T-helper 1 cell (primary cell): Measurements from ENCODE around the gene EFHB.
"Not testable (repeated sequence)": the region's sequence is repeated elsewhere in the genome, so short reads cannot be mapped to it uniquely, and the experiment has no call there.

Source experiments
- DNase-seq, 5 donors: peaks; one replicate each; pipeline ENCODE4 v3.0.0-alpha.2; 2012 to 2020
- total RNA-seq, 4 donors: gene quantifications; one replicate each; lab custom pipeline; 2026; lab: John Stamatoyannopoulos, UW

EFHB gene
- total RNA-seq, result 0.27 to 1.2 (median 0.77) reads per million in 4 donors

DNA sequence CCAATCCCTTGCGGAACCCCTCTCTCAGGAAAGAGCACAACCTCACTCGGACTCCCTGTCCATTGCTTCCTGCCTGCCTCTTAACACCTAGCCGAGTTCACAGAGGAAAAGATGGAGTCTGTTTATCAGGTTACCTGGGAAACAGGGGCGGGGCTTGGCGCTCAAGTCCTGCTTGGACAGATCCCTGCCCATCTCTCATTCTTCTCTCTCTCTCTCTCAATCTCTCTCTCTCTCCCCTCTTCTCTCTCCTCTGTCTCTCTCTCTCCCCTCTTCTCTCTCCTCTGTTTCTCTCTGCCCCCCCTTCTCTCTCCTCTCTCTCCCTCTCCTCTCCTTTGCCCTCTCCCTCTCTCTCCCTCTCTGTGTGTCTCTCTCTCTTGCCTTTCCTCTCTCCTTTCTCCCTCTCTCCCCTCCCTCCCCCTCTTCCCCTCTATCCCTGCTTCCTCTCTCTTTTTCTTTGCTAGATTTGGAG is at the start of gene EFHB:
Gene EFHB, minus strand, starts transcription at position 120 of the 469 bp plus-strand sequence. CDS start 199 bp downstream, outside the sequence.
- DNase-seq, result no peak

GRCh38 chr3:19972054-19972453 is 38.0 kb upstream of the EFHB start:
- no peak for DNase-seq

GRCh38 chr3:19970327-19970726 is 36.3 kb upstream of the EFHB start:
- DNase-seq, result no peak

DNA sequence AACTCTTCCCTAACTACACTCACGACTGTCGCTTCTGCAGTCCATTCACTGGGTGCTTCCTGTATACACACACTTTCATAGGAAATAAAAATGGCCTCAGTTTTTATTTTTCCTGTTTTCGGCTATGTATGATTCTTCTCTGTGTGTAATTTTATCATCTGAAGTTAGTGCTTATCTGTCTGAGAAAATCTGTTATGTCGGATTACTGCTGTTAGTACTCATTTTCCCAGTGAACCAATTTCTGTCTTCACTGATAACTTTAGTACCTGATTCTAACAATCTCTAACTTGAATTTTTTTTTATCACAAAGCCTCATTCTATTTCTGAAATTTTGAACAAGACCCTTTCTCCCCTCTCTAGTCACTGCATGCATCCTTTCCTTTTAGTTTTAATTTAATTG is 33.8 kb upstream of the EFHB start:
- no peak for DNase-seq

DNA sequence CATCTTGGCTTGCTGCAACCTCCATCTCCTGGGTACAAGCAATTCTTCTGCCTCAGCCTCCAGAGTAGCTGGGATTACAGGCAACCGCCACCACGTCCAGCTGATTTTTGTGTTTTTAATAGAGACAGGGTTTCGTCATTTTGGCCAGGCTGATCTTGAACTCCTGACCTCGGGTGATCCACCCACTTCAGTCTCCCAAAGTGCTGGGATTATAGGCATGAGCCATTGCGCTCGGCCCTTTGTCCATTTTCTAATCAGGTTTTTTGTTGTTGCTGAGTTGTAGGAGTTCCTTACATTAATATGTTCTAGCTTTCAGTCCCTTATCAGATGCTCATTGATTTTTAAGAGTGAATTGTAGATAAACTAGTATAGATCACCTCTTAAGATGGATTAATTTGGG is 33.2 kb upstream of the EFHB start:
- no peak for DNase-seq

GRCh38 chr3:19961960-19962359 is 27.9 kb upstream of the EFHB start:
- DNase-seq, result no peak

DNA sequence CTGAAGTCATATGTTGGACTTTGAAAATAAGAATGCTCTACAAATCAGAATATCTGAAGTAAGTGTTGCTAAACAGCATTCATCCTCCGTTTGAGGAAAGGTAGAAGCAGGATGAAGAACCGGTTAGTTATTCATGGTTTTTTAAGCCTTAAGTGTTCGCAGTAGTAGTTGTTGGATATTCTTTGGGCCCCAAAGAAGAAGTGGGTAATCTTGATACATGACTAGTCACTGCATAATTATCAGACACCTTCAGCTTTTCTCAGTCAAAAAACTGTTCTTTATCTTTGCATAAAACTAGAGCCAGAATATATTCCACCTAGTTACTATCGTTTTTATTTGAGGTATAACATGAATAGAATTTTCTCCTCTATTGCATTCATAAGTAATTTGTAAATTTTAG is 26.7 kb upstream of the EFHB start:
- no peak for DNase-seq

DNA sequence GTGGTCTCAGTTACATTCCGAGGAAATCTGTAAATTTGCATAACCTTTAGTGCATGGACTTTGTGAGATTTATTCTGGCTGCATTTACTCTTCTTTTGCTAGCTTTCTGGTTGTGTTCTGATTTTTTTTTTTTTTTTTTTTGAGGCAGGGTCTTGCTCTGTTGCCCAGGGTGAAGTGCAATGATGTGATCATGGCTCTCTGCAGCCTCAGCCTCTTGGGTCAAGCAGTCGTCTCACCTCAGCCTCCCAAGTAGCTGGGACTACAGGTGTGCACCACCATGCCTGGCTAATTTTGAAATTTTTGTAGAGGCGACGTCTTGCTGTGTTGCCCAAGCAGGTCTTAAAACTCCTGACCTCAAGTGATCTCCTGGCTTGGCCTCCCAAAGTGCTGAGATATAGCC is 25.5 kb upstream of the EFHB start:
- no peak for DNase-seq

DNA sequence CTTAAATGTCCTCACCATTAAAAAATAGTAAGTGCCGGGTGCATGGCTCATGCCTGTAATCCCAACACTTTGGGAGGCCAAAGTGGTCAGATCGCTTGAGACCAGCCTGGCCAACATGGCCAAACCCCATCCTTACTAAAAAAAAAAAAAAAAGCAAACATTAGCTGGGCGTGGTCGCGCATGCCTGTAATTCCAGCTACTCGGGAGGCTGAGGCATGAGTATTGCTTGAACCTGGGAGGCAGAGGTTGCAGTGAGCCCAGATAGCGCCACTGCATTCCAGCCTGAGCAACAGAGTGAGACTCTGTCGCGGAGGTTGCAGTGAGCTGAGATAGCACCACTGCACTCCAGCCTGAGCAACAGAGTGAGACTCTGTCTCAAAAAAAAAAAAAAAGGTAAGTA is 23.3 kb upstream of the EFHB start:
- not testable (repeated sequence) for DNase-seq

DNA sequence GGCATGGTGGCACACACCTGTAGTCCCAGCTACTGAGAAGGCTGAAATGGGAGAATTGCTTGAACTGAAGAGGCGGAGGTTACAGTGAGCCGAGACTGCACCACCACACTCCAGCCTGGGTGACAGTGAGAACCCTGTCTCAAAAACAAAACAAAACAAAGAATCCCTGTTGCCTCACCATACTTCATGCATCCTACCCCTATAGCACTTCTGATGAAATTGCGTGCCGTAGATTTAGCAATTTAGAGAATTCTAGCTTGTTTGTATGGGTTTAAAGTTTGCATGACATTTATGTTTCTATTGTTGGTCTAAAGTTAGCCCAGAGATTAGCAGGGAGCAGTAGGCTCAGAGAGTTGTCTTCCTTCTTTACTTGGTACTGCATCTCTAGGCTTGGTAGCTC is 20.7 kb upstream of the EFHB start:
- no peak for DNase-seq

DNA sequence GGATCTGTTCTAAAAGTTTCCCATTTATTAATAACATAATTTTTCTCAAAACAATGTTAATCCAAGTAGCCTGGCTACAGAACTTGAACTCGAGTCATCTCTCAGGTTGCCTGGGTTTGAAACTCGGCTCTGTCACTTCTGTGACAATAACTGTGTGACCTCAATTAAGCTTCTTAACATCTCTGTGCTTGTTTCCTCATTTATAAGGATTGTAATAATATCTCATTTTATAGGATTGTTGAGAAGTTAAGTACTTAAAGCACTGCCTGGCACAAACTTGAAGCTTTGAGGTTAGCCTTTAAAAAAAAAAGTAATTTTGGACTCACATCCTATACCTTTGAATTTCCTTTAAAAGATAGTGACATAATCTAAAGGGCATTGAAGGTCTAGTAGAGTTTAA is 16.3 kb upstream of the EFHB start:
- DNase-seq, result no peak

DNA sequence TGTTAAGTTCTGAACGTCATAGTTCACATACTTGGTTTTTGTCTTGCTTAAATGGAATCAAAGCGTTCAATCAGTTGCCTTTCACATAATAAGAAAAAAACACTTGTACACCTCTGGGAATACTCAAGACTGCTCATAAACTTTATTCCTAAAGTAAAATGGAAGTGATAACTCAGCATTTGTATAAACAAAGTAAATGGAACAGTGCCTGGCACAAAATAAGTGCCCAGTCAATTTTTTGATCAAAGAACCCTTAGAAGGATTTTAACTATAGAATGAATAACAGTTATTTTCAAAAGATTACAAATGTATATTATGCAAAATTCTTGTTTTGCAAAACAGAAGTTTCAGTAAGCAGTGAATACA is 14.2 kb upstream of the EFHB start:
- DNase-seq, result no peak

DNA sequence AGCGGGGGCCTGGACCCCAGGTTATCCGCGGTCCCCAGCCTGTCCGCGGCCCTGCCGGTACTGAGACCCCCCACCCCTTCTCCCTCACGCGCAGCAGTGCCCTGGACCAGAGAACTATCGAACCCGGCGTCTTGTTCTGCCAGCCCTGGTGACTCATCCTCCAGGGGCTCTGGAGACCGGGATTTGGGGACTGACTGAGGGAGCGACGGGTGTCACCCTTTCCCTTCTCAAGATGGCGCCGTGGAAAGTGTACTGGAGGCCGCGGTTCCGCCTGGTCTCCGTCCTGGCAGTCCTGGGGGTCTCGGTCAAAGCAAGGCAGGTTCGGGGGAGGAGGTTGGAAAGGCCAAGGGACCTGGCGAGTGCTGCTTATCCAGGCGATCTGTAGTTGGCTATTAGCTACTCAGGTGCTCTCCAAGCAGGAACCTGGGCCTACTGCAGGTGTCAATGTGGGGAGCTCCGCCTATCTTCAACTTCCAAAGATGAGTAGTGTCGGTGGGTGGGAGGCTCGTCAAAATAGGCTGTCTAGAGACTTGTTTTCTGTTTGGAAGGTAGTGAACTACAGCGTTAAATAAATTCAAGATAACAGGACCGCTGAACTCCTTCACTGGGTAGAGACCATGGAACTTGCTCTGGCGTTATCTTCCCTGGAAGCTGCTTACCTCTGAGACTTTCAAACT is 13.7 kb upstream of the EFHB start:
- peak; percentile 9 to 55 (median 30) for DNase-seq

GRCh38 chr3:19946832-19947548 is 13.0 kb upstream of the EFHB start, which contains the start of gene RAB5A:
Gene RAB5A, plus strand, starts transcription at chr3:19947097. Its CDS starts 3,802 bp downstream, at chr3:19950899.
- peak; percentile 94 to 99 (median 95) for DNase-seq

DNA sequence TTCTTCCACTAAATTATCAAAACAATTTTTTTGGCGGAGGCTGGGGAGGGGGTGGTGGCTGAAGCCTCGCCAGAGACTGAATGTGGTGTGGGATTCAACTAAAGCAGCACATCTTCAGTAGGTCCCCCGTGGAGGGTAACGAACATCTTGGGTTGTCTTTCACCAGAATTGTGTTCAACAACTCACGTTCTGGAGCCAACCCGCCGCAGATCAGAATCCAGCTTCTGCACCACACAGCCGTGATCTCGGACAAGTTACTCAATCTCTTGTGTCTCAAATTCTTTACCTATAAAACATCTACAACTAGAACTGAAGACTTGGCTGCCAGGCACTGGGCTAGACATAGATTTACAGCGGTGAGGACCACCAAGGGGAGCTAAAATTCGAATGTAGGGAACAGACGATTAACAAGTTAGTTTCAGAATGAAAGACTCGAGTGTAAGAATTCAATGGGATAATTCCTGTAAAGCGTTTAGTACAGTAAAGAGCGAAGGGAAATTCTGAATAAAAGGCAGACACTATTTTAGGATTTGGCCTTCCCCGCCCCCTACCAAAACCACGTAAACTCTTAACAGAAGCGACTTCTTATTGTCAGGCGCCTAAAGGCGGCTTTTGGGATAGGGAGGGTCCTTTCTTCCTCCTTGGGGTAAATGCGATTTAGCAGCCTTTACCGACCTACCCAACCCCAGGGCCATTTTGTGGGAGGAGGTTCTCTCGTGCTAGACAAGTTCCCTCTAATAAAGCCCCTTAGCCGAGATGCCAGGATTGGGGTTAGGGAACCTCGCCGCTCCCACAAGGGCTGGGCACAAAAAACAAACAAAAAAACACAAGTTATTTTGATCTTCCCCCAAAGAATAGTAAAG is 12.2 kb upstream of the EFHB start:
- DNase-seq, result peak in 2 of 5 donors; percentile 2 to 11

GRCh38 chr3:19945534-19945933 is 11.5 kb upstream of the EFHB start:
- DNase-seq, result no peak

DNA sequence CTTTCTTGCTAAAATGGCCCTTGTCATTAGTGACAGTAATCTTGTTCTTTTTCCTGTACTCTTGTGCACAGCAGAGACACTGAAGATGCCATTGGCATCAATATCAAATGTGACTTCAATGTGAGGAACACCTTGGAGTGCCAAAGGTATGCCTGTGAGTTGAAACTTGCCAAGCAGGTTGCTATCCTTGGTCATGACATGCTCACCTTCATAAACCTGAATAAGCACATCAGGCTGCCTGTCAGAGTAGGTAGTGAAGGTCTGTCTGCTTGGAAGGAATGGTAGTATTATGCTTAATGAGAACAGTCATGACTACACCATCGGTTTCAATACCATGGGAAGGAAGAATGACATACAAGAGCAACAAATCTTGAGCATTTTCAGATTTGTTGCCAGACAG is 6.6 kb upstream of the EFHB start:
- DNase-seq, result no peak

- DNase-seq, result no peak
Observed at GRCh38 chr3:19938295-19938627, 4.2 kb upstream of the EFHB start.

GRCh38 chr3:19937459-19938294 is 3.7 kb upstream of the EFHB start:
- peak in 1 of 5 donors; percentile 33 for DNase-seq

- DNase-seq, result no peak
Observed at GRCh38 chr3:19932422-19932821, 1.6 kb downstream of the EFHB start.

DNA sequence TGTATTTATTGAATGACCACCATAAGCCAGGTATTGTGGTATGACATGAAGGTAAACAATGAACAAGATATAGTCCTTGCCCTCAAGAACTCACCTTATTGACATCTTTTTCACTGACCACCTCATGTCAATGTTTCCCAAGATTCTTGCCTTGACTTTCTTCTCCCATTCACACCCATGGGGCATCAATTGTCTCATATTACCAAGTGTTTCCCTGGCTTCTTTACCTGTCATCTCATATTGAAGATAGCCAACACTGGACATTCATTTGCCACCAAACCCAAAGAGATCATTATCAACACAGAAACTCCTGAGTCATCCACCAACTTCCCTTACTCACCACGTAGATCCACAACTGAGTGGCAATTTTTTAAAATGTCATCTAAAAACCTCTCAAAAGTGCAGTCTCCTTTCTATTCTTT is 2.2 kb downstream of the EFHB start:
- peak in 1 of 5 donors; percentile 34 for DNase-seq

DNA sequence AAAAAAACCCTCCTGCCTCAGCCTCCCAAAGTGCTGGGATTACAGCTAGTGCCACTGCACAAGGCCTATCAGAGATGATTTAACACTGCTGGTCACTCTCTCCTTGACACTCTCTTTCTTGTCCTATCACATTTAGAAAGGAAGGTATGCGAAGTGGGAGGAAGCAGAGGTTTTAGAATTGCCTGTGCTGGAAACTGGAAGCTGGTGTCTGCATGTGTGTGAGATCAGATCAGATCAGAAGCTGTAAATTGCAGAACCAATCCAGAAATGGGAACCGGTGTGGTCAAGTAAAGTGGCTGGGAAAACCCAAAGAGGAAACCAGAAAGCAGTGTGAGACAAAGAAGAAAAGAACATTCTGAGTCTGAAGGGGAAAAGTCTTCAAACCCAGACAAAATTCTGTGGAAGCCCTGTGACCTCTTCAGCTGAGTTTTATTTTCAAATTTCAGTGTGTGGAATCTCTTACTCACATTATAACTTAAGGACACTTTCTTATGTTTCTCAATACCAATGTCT is 2.8 kb downstream of the EFHB start:
- peak in 1 of 5 donors; percentile 46 for DNase-seq
